ENCODE measurements around the gene LTA. TPM values are rescaled to one million over a fixed set of nuclear protein-coding genes. Genes with fewer than 3 reads are reported as not detected.

The LTA gene
- polyA plus RNA-seq, 3 donors = 0.26 to 0.28 TPM; not detected in 1

DNA sequence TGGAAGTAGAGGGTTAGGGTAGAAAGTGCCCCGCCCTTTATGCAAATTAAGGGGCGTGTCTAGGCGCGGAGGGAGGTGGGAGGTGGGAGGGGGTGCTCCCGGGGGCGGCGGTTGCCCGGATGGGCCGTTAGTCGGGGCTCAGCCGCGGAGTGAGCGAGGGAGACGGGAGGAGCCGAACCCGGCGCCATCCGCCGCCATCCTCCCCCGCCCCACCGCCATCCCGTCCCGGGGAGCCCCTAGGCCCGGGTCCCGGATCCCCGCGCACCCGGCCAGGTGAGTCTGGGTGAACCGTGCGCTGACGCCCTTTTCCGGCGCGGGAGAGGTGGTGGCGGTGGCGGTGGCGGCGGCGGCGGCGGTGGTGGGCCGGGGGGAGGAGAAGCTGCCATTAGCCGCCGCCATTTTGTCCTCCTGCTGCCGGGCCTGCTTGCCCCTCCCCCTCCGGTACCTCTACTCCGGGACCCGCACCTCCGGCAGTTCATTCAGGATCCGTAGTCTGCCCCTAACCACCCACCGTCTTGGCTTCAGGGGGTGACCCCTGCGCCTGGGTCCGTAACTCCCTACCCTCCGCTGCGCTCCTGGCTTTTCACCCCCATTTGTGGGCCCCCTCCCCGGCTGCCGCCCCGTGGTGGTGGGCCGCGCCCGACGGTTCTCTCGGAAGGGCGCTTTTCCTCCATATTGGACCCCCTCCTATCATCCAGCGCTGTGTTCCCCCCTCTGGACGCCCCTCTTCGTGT is 48.7 kb downstream of the LTA start, which contains the start of gene PRRC2A:
PRRC2A (plus strand) TSS at position 130 of the 734 bp plus-strand sequence. CDS start 2,075 bp downstream, outside the sequence.
- H3K4me2 ChIP-seq (replicated peaks; ENCODE audit: extremely low read depth, low read length, poor library complexity, severe bottlenecking) = peak within 1 kb of the TSS; percentile 95
- intact Hi-C loops (cut with micrococcal nuclease) = loop anchor here (2.0 to 5.0 kb wide), 2 partner anchors 32 to 47 kb away; partner anchors contain the start of genes BAG6 (in 2 of the 2), CSNK2B (in 1 of the 2) and LY6G5B (in 1 of the 2)
- peaks cover 36 to 52% of the 10 kb centered on the region in 2 donors for H3K36me3 Mint-ChIP-seq
- peak within 1 kb of the TSS; percentile 98 to 100 (median 100) for H3K27ac Mint-ChIP-seq
- H4K20me1 ChIP-seq (ENCODE audit: insufficient read depth, low read length) = peaks cover 28% of the 10 kb centered on the region
- H3K4me1 Mint-ChIP-seq = peaks cover 52% of the 10 kb centered on the region
- 0% methylated on average over 37 of the region's 67 CpGs for WGBS (ENCODE audit: insufficient coverage)
- peak within 1 kb of the TSS; percentile 93 for H3K9ac ChIP-seq (ENCODE audit: insufficient read depth, low read length, poor library complexity, severe bottlenecking)
- no peaks in the 10 kb centered on the region for H3K9me3 ChIP-seq (replicated peaks in 1 of 2; ENCODE audit: control insufficient read depth in 1 of 2, insufficient read depth in 1 of 2, low read length in 2 of 2)
- peak within 1 kb of the TSS; percentile 76 for H2AFZ ChIP-seq (ENCODE audit: insufficient read depth, low read depth, low read length, poor library complexity, severe bottlenecking)
- peaks cover 88% of the 10 kb centered on the region for H3K79me2 ChIP-seq (ENCODE audit: insufficient read depth, low read length)
- H3K36me3 ChIP-seq (replicated peaks in 1 of 2; ENCODE audit: control insufficient read depth in 1 of 2, insufficient read depth in 2 of 2, low read length in 2 of 2) = peaks cover 27 to 39% of the 10 kb centered on the region in 2 donors
- H3K4me3 Mint-ChIP-seq = peak within 1 kb of the TSS; percentile 89 to 96
- H3K4me1 ChIP-seq (ENCODE audit: control insufficient read depth in 1 of 2, insufficient read depth in 2 of 2, low read length in 2 of 2) = peaks cover 48 to 55% of the 10 kb centered on the region in 2 donors
- H3K4me3 ChIP-seq (replicated peaks in 1 of 3; ENCODE audit: low read depth in 2 of 3, low read length in 3 of 3) = peak within 1 kb of the TSS; percentile 79 to 97 (median 87)
- TF ChIP-seq, protein P1, sequence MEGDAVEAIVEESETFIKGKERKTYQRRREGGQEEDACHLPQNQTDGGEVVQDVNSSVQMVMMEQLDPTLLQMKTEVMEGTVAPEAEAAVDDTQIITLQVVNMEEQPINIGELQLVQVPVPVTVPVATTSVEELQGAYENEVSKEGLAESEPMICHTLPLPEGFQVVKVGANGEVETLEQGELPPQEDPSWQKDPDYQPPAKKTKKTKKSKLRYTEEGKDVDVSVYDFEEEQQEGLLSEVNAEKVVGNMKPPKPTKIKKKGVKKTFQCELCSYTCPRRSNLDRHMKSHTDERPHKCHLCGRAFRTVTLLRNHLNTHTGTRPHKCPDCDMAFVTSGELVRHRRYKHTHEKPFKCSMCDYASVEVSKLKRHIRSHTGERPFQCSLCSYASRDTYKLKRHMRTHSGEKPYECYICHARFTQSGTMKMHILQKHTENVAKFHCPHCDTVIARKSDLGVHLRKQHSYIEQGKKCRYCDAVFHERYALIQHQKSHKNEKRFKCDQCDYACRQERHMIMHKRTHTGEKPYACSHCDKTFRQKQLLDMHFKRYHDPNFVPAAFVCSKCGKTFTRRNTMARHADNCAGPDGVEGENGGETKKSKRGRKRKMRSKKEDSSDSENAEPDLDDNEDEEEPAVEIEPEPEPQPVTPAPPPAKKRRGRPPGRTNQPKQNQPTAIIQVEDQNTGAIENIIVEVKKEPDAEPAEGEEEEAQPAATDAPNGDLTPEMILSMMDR (IDR thresholded peaks at IDR 0.05) = no peak
- no peaks in the 10 kb centered on the region for H3K9me3 Mint-ChIP-seq
- H3K27me3 Mint-ChIP-seq (ENCODE audit: low read depth in 3 of 3) = peaks cover 0 to 1% (median 0%) of the 10 kb centered on the region in 3 donors
- no peaks in the 10 kb centered on the region for H3K27me3 ChIP-seq (ENCODE audit: control insufficient read depth in 2 of 2, insufficient read depth in 2 of 2, low read length in 2 of 2)
- DNase-seq = peak; percentile 45 to 71 (median 58)
- H3K27ac ChIP-seq (ENCODE audit: low read depth in 1 of 2, low read length in 2 of 2) = peak within 1 kb of the TSS; percentile 95 to 99

DNA sequence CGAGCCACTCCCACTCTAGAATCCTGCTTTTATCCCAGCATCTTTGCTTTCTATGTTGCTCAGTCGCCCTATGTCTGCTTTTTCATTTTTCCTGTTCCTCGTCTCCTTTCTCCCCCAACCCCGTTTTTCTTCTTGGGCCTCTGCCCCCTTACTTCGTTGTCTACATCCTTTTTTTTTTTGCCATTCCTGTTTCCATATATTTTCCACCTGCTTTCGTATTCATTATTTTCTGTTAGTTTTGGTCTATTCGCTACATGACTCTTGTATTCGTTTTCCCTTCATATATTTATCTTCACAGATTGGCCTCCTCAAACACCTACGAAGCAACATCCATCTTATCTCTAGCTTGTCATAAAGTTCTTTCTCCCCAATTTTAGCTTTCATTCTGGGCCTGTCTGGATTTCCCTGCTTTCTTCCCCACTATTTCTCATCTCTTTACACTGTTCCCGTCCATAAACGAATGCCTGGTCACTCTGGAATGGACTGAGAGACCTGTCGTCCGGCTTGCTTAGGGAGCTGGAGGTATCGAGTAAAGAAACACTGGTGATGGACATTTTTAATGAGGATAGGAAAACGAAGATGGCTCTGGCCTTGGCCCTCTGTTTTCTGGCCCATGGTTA is 49.3 kb downstream of the LTA start:
- Histone ChIP-seq H3K9ac (ENCODE audit: insufficient read depth, low read length, poor library complexity, severe bottlenecking) (peak overlapping the region; percentile 93), H3K4me3 (replicated peaks in 1 of 3; ENCODE audit: low read depth in 2 of 3, low read length in 3 of 3) (peak overlapping the region; percentile 79 to 97 (median 87)), H3K27ac (ENCODE audit: low read depth in 1 of 2, low read length in 2 of 2) (peak overlapping the region; percentile 95 to 99), H3K36me3 (replicated peaks in 1 of 2; ENCODE audit: control insufficient read depth in 1 of 2, insufficient read depth in 2 of 2, low read length in 2 of 2) (peaks cover 33 to 45% of the 10 kb centered on the region in 2 donors), H3K9me3 (replicated peaks in 1 of 2; ENCODE audit: control insufficient read depth in 1 of 2, insufficient read depth in 1 of 2, low read length in 2 of 2) (no peaks in the 10 kb centered on the region), H3K4me2 (replicated peaks; ENCODE audit: extremely low read depth, low read length, poor library complexity, severe bottlenecking) (peak overlapping the region; percentile 95), H3K4me1 (ENCODE audit: control insufficient read depth in 1 of 2, insufficient read depth in 2 of 2, low read length in 2 of 2) (peaks cover 42 to 48% of the 10 kb centered on the region in 2 donors), H2AFZ (ENCODE audit: insufficient read depth, low read depth, low read length, poor library complexity, severe bottlenecking) (peak overlapping the region; percentile 76), H3K27me3 (ENCODE audit: control insufficient read depth in 2 of 2, insufficient read depth in 2 of 2, low read length in 2 of 2) (no peaks in the 10 kb centered on the region), H3K79me2 (ENCODE audit: insufficient read depth, low read length) (peaks cover 88% of the 10 kb centered on the region), H4K20me1 (ENCODE audit: insufficient read depth, low read length) (peaks cover 23% of the 10 kb centered on the region)
- H3K27me3 Mint-ChIP-seq (ENCODE audit: low read depth in 3 of 3) = peaks cover 0 to 1% (median 0%) of the 10 kb centered on the region in 3 donors
- WGBS (ENCODE audit: insufficient coverage) = 27% methylated on average over 13 of the region's 15 CpGs
- no peaks in the 10 kb centered on the region for H3K9me3 Mint-ChIP-seq
- TF ChIP-seq, protein P1 (IDR thresholded peaks at IDR 0.05) = no peak
- intact Hi-C loops (cut with micrococcal nuclease) = loop anchor here (2.0 to 5.0 kb wide), 2 partner anchors 31 to 46 kb away; partner anchors contain the start of genes BAG6 (in 2 of the 2), CSNK2B (in 1 of the 2) and LY6G5B (in 1 of the 2)
- peaks cover 42 to 53% of the 10 kb centered on the region in 2 donors for H3K36me3 Mint-ChIP-seq
- H3K4me3 Mint-ChIP-seq = peak overlapping the region; percentile 89 to 96
- DNase-seq = no peak
- H3K27ac Mint-ChIP-seq = peak overlapping the region; percentile 79 to 100 (median 95)
- H3K4me1 Mint-ChIP-seq = peaks cover 45% of the 10 kb centered on the region
